Body of pancreas (tissue), 4 donors: ENCODE results near the gene PCOLCE2. TPM values are rescaled to one million over a fixed set of nuclear protein-coding genes. Genes with fewer than 3 reads are reported as not detected.
A peak's percentile ranks its signal among the peaks of the same experiment; 100 is the strongest.
"Not testable (repeated sequence)": the region's sequence is repeated elsewhere in the genome, so short reads cannot be mapped to it uniquely, and the experiment has no call there.

ENCODE experiments used
- ATAC-seq: fragments of 150-250 bp; one replicate; pipeline ENCODE4 v1.9.1; 2016
- DNase-seq, 4 donors: peaks; one replicate each; pipeline ENCODE4 v3.0.0-alpha.2; 2019
- H3K27ac ChIP-seq, 4 donors: fragments of 200-600 bp; sonication (generic); 1 replicate in 3 of 4; 2 replicates in 1 of 4; pipeline versions ENCODE4 v1.5.1 to v1.6.1; 2016 to 2019; ENCODE audit warnings: mild to moderate bottlenecking in 1 of 4, mixed read lengths in 1 of 4, moderate library complexity in 1 of 4
- H3K27me3 ChIP-seq, 2 donors: fragments of 200-600 bp; sonication (generic); one replicate each; pipeline ENCODE4 v1.6.0; 2016; ENCODE audit warnings: mild to moderate bottlenecking in 1 of 2
- H3K36me3 ChIP-seq, 2 donors: fragments of 200-600 bp; sonication (generic); replicated peaks in 1 of 2; 2 replicates each; pipeline ENCODE4 v1.5.1; 2016; ENCODE audit warnings: low read depth in 2 of 2; ENCODE audit not compliant: insufficient read depth in 1 of 2
- H3K4me1 ChIP-seq: fragments of 200-600 bp; sonication (generic); one replicate; pipeline ENCODE4 v1.6.0; 2016
- H3K4me3 ChIP-seq, 2 donors: fragments of 200-600 bp; sonication (generic); 1 replicate in 1 of 2; 2 replicates in 1 of 2; pipeline ENCODE4 v1.5.1; 2016 to 2019
- H3K9me3 ChIP-seq, 3 donors: fragments of 200-600 bp; sonication (generic); 1 replicate in 2 of 3; 2 replicates in 1 of 3; pipeline ENCODE4 v1.5.1; 2016
- CTCF ChIP-seq, 7 experiments: fragments of 450-650 bp in 4 of 7; fragments of 200-600 bp in 3 of 7; sonication (generic) in 3 of 7; IDR thresholded peaks; one replicate each; pipeline ENCODE4 v1.5.1; 2016 to 2019; ENCODE audit warnings: antibody characterized with exemption in 7 of 7
- POLR2A ChIP-seq, 3 donors: fragments of 450-650 bp; IDR thresholded peaks; one replicate each; pipeline ENCODE4 v1.6.1; 2016; ENCODE audit warnings: antibody characterized with exemption in 3 of 3, mild to moderate bottlenecking in 2 of 3
- WGBS, 2 donors: methylation state at CpG; one replicate each; pipeline ENCODE4 v1.1.5; 2017; 5-methylcytosine and 5-hydroxymethylcytosine counted together
- intact Hi-C: fragments of 100-400 bp; cut with DNase I; formaldehyde crosslinking; loops from one replicate; pipeline ENCODE4 v1.15.1; 2023
- total RNA-seq, 2 donors: library from RNA; depleted of rRNA; stranded (reverse); fragments of >200 nt; gene quantifications; one replicate each; pipeline ENCODE4 v1.1.0, GENCODE V29; 2016

PCOLCE2 gene
- total RNA-seq, 2 donors from 2014 or later = 1.6 to 41.5 TPM

- no peaks in the 10 kb centered on the region for H3K9me3 ChIP-seq
- intact Hi-C loops = no loop called here
- no peak overlapping the region for H3K4me3 ChIP-seq
- H3K27ac ChIP-seq = no peak overlapping the region
- WGBS, 2 donors = 80 to 86% methylated on average over 5 of the region's 5 CpGs
- no peaks in the 10 kb centered on the region for H3K36me3 ChIP-seq
- no peaks in the 10 kb centered on the region for H3K27me3 ChIP-seq
- ATAC-seq = no peak
- TF ChIP-seq CTCF (IDR thresholded peaks at IDR 0.05) (no peak), POLR2A (IDR thresholded peaks at IDR 0.05) (no peak)
- no peaks in the 10 kb centered on the region for H3K4me1 ChIP-seq
- no peak for DNase-seq
Measured at GRCh38 chr3:142875099-142875498, 13.8 kb downstream of the PCOLCE2 start.

GRCh38 chr3:142868382-142868781 lies 20.5 kb downstream of the PCOLCE2 start:
- intact Hi-C loops, ATAC-seq, H3K27ac ChIP-seq, H3K9me3 ChIP-seq, H3K4me3 ChIP-seq, H3K27me3 ChIP-seq, H3K36me3 ChIP-seq, H3K4me1 ChIP-seq, DNase-seq: not testable (repeated sequence)
- WGBS, 2 donors = 80 to 88% methylated on average over 8 of the region's 8 CpGs

- H3K4me3 ChIP-seq = no peak overlapping the region
- ATAC-seq = peak; percentile 66
- intact Hi-C loops = no loop called here
- H3K27me3 ChIP-seq = no peaks in the 10 kb centered on the region
- DNase-seq = peak; percentile 35 to 66 (median 52)
- TF ChIP-seq POLR2A (IDR thresholded peaks at IDR 0.05) = no peak
- peak in 1 of 7 experiments; percentile 14 for TF ChIP-seq CTCF (IDR thresholded peaks at IDR 0.05)
- no peak overlapping the region for H3K27ac ChIP-seq
- H3K4me1 ChIP-seq = no peaks in the 10 kb centered on the region
- H3K9me3 ChIP-seq = no peaks in the 10 kb centered on the region
- 46 to 51% methylated on average over 9 of the region's 9 CpGs for WGBS, 2 donors
- no peaks in the 10 kb centered on the region for H3K36me3 ChIP-seq
Measured at GRCh38 chr3:142866841-142867631, 21.8 kb downstream of the PCOLCE2 start.

GRCh38 chr3:142863930-142864920 lies 24.7 kb downstream of the PCOLCE2 start:
- ATAC-seq (no peak), DNase-seq (no peak)
- Histone ChIP-seq H3K27ac (no peak overlapping the region), H3K4me1 (no peaks in the 10 kb centered on the region), H3K27me3 (no peaks in the 10 kb centered on the region), H3K4me3 (no peak overlapping the region), H3K36me3 (no peaks in the 10 kb centered on the region), H3K9me3 (no peaks in the 10 kb centered on the region)
- intact Hi-C loops = no loop called here
- no peak for TF ChIP-seq CTCF (IDR thresholded peaks at IDR 0.05)
- no peak for TF ChIP-seq POLR2A (IDR thresholded peaks at IDR 0.05)
- WGBS, 2 donors = 67 to 77% methylated on average over 8 of the region's 8 CpGs
